Right ventricle myocardium superior (tissue), 1 donor: Measurements from ENCODE around the gene EYA2. TPM values are rescaled to one million over a fixed set of nuclear protein-coding genes. Genes with fewer than 3 reads are reported as not detected.

ENCODE experiments used
- ATAC-seq: fragments of 200-7000 bp; cut with Tn5 transposase; one replicate; pipeline ENCODE4 v1.9.1; 2020; ENCODE audit warnings: mild to moderate bottlenecking; ENCODE audit not compliant: poor library complexity
- DNase-seq: peaks from one replicate; pipeline ENCODE4 v3.0.0-alpha.2; 2020
- intact Hi-C: fragments of 100-400 bp; cut with DNase I; formaldehyde crosslinking; loops from one replicate; pipeline ENCODE4 v1.11.2; 2022
- total RNA-seq: library from RNA; stranded (reverse); fragmentation: NEBNext Ultra II Directional; extraction: Animal tissue kit (Norgen Biotek cat#: 25700); gene quantifications from one replicate; pipeline ENCODE4 v1.2.1, GENCODE V29; 2021
- donor health status: DM: no; HTN: yes; CAD: no; lungs with severe emphysema.

Gene EYA2
- total RNA-seq, 1 donor from 2014 or later, result 0.65 TPM

DNA sequence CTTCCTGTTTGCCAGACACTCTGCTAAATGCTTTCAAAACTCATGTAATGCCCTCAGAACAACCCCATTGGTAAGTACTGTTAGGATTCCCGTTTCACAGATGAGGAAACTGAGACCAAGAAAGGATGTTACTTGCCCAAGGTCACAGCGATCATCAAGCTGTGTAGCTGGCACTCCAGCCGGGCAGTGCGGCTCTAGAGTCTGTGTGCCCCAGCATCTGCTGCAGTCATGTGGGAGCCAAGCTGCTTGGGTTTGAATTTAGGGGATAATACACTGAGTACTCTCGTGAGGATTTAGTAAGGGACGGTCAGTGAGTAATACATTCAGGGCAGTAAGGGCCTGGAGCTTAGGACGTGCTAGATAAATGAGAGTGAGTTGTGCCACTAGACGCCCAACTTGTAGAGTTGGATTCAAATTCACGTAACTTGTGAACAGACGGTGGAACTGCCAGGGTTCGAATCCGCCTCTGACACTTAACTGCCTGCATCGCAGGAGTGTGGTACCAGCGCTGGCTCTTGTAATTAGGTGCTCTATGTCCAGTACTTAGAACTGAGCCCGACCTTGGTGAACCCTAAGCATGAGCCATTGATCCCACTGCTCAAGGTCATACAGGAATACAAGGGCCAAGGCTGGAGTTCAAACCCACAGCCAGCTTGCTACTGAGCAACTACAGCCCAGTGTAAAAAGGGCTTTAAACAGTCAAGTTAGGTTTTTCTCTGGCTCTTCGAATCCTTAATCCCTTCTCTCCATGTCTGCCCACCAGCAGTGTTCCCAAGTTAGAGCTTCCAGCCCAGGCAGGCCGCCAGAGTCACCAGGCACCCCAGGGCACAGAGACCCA is 70.2 kb downstream of the EYA2 start:
- DNase-seq (no peak), ATAC-seq (no peak)
- intact Hi-C loops, result no loop called here

DNA sequence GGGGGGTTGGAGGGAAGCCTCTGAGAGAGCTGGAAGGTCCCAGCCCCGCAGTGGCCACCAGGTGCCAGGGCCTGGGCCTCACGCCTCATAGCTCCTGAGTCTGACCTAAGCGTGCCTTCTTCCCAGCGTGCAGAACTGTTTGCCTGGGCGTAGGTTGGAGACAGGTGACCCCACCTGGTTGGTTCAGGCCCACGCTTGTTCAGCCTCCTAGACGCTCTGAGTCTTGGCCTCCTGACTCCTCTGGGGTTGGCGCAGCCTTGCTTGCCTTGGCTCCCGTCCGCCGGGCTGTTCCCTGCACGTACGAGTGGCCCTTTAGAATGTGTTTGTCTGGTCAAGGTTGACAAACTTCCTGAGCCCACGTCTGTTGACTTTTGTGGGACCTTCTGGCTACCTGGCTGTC is 70.8 kb downstream of the EYA2 start:
- DNase-seq (no peak), ATAC-seq (no peak)
- intact Hi-C loops, result no loop called here

DNA sequence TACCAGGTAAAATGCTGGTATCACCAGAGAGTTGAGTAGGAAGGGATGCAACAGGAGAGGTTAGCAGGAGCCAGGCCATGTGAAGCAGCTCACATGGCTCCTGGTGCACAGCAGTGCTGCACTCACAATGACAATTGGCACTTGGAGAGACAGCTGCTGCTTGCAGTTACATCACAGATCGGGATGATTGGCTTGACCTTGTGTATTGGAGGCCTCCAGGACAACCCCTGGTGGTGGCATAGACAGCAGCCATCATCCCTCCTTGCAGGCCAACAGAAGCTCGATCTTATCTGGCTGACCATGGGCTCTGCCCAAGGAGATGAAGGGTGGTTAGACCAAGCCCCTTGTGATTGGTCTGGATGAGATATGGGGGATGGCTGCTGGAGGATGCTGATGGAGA is 73.0 kb downstream of the EYA2 start:
- DNase-seq, result no peak
- intact Hi-C loops, result no loop called here
- no peak for ATAC-seq

DNA sequence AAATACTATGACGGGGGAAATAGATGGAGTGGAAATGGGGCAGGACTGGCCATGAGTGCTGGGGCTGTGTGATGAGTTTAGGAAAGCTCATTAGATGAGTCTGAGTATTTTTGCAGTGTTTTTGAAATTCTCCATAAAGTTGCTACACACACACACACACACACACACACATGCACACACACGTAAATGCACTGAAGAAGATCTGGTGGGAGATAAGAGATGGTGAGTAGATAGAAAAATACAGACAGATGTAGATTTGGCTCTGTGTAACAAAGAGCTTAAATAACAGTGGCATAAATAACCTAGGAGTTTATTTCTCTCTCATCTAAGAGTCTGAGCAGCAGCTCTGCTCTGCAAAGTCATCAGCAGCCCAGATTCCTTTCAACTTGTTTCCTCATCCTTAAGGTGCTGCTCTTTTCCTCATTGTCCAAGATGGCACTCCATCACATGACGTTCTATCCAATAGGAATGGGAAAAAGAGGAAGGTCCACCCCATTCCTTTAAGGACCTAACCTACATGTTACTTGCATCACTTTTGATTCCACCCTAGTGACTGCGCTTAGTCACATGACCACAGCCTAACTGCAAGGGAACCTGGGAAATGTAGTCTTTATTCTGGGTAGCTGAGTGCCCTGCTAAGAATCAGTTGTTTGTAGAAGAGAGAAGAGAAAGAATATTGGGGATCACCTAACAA is 76.4 kb downstream of the EYA2 start:
- intact Hi-C loops, result no loop called here
- ATAC-seq, result no peak

DNA sequence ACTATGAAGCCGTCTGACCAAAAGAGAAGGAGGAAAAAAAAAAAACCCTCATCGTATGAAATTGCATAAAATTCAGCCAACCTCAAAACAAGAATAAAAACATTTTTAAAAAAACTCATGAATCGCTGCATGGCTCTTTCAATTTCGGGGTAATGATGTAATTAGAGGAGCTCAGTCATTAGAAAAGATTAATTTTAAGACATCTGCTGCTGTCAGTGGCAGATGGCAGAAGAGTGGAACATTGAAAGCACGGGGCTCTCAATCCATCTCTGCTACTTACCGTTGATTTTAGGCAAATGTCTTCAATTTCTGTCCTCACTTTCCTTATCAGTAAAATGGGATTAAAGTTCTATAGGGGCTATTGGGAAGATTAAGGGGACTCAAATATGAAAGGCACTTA is 79.1 kb downstream of the EYA2 start:
- no peak for ATAC-seq
- no peak for DNase-seq
- intact Hi-C loops, result no loop called here

More for the DNA sequence above, 76.4 kb downstream of the EYA2 start:
- DNase-seq, result no peak

DNA sequence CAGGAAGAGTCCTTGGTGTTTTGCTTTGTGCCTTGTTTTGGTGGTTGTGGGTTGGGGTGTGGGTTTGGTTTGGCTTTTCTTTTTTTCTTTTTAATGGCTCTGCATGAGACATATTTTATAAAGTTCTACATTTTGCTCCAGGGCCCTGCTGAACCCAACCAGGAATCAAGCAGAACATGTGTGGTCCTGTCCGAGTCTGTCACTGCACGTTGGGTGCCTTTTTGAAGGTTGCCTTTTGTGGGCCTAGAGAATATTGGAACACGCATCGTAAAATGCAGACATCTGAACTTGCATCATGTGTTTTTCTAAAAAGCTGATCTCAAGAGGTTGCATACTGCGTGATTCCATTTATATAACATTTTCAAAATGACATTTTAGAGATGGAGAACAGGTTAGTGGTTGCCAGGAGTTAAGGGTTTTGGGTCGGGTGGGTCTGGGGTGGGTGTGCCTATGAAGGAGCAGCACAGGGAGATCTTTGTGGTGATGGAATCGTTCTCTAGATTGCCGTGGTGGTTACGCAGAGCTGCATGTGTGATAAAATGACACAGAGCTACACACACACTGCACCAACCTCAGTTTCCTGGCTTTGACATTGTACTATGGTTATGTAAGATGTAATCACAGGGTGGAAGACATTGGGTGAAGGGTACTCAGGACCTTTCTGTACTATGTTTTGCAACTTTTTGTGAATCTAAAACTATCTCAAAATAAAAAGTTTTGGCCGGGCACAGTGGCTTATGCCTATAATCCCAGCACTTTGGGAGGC is 80.2 kb downstream of the EYA2 start:
- DNase-seq (no peak), ATAC-seq (no peak)
- intact Hi-C loops, result no loop called here

DNA sequence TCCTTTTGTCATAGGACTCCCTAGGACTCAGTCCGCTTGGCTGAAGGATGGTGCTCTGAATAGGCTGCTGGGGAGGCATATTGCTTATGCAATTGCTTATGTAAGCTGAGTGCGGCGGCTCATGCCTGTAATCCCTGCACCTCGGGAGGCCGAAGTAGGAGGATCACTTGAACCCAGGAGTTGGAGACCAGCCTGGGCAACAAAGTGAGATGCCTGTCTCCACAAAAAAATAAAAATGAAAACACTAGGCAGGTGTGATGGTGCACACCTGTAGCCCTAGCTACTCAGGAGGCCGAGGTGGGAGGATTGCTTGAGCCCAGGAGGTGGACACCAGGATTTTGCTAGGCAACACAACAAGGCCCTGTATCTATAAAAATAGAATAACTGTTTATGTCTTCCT is 81.3 kb downstream of the EYA2 start:
- no peak for ATAC-seq
- no peak for DNase-seq
- intact Hi-C loops, result no loop called here

DNA sequence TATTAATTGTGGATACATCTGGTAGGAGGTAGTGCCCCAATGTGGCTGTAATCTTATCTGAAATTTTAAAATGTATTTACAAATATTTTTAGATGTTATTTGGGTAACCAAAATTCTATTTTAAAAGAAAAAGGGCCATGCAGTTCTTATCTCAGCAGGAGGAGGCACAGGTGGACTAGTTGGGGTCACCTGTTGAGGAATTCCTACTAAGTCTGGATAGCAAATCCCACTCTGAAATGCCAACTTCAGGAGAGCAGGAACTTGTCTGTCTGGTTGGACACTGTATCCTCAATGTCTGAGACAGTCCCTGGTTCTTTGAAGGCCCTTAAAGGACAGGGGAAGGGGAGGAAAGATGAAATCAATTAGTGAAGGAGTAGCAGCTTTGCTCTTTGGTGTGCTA is 82.6 kb downstream of the EYA2 start:
- intact Hi-C loops, result no loop called here
- no peak for ATAC-seq
- no peak for DNase-seq

DNA sequence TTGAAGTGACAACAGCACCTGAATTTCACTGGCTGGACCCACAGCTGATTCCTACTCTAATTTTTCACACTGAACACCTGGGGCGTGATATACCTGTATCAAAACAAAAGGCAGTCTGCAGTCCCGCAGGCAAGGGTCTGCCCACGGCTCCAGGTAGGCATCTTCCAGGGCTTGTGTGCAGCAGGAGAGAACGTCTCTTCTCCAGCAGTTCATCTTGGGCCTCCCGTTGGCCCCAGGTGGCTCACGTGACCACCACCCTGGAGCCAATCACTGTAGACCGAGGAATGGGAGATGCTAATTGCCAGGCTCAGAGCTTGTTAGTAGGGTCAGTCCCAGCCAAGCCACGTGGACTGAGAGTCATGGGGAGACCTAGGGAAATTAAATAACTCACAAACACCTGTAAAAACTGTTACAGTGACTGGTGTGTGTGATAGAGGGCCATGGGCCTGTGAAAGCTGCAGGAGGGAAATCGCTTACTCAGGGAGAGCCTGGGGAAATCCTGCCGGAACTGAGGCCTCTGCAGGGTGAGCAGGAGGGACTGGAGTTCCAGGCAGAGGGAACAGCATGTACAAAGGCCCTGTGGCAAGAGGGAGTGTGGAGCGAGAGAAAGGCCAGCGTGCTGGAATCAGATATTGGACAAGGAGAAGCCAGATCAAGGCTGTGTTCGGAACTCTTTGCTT is 83.4 kb downstream of the EYA2 start:
- DNase-seq, result no peak
- ATAC-seq, result no peak
- intact Hi-C loops, result no loop called here

DNA sequence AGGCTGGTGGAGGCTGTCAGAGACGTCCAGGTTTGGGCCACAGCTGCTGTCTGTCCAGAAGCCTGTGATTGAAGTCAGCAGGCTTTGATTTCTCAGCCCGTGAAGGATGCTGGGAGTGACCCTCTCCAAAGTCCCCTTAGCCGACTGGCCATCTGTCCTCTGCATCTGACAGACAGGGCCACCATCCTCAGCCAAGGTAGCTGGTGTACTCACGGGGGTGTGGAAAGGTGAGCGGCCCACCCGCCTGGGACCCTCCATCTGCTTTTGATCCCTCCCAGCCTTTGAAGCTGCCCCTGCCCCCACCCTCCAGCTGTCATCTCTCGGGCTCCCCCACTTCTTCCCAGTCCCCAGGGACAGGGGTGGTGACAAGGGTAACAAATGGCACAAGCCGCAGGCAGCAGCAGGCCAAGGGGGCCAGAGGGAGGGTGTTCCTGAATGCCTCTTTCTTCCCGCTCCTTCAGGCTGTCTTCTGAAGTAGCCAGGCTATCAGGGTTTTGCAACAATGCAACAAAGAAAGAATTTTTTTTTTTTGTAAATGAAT is 84.4 kb downstream of the EYA2 start:
- intact Hi-C loops, result no loop called here
- ATAC-seq (peak; percentile 18), DNase-seq (peak; percentile 44)

DNA sequence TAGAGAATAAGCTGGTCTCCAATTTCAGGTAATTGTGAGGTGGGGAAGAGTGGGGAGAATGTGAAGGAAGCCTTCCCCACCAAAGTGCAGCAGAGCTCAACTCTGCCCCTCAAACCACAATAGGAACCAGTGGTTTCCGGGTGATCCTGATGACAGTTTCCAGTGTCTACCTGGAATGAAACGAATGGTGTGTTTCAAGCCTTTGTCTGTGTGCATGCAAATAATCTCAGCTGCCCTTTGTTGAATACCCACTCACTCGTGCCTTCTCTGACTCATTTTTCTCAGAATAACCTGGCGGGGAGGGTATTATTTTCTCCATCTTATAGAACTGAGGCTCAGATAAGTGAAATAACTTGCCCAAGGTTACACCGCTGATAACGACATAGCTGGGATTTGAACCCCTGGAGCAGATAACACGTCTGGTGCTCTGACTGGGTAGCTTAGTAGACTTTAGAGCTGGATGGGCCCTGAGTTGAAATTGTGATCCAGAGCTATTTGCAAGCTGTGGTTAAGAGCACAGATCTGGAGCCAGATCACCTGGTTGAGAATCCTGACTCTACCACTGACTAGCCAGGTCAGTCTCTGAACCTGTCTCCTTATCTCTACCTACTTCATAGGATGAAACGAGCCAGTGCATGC is 85.1 kb downstream of the EYA2 start:
- ATAC-seq (no peak), DNase-seq (no peak)
- intact Hi-C loops, result no loop called here

DNA sequence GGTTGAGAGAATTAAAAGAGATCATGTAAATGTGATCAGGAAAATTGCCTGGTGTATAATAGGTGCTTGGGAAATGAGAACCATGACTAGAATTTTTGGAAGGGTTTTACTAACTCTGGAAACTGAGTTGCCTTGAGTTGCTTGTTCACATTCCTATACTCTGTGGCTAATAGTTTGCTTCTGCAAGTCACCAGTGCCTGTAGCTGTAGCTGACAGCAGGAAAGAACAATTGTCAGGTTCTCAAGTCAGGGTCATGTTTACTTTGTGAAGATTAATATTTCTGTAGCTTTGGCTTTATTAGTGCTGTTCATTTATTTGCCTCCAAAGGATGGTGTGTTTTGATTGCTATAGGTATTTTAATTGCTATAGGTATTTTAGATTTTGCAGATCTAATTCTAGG is 86.5 kb downstream of the EYA2 start:
- ATAC-seq (no peak), DNase-seq (no peak)
- intact Hi-C loops, result no loop called here

DNA sequence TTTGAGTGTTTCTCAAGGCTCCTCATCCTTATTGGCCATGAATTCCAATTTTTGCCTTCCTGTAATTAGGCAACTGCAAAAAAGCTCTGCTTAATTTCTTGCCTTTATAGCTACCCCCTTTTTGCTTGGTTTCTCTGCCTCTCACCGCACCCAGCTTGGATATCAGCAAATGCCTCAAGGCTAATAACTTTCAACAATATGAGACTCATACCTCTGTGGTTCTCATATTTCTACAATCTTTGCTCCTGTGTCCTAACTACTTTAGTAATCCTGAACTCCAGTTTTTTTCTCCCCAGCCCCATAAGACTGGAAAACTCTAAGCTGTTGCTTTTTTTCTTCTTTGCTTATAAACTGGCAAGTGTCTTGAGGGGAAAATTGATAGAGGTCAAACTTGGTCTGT is 88.8 kb downstream of the EYA2 start:
- intact Hi-C loops, result no loop called here
- ATAC-seq (no peak), DNase-seq (no peak)

DNA sequence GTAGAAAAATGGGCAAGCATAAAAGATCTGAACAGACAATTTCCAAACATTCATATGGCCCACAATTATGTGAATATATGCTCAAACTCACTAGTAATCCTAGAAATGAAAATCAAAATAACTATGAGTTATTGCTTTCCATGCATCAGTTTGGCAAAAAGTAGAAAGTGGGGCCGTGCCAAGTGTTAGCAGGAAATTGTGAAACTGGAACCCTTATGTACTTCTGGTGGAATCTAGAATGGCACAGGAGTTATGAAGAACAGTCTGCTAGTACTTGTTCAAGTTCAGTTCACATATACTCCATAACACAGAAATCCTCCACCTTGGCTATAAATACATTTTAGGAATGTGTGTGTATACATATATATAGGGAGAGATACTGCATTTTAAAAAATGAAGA is 89.8 kb downstream of the EYA2 start:
- intact Hi-C loops, result no loop called here
- no peak for DNase-seq
- no peak for ATAC-seq

DNA sequence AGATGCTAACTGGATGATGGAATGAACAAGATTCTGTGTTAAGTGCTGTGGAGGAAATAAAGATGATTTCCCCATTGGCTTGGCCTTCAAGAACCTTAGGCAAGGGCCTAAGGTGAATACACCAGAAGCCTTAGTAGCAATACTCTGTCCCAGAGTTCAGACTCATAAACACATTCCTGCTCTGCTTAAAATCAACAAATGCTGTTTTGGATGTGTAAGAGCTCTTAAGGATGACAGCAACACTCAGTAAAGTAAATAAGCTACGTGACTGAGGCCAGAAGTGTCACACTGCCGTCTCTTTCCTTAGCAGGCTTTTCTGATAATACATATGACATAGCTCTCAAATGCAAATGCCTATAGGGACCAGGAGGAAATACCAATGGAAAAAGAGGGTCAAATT is 90.6 kb downstream of the EYA2 start:
- ATAC-seq (no peak), DNase-seq (no peak)
- intact Hi-C loops, result no loop called here

DNA sequence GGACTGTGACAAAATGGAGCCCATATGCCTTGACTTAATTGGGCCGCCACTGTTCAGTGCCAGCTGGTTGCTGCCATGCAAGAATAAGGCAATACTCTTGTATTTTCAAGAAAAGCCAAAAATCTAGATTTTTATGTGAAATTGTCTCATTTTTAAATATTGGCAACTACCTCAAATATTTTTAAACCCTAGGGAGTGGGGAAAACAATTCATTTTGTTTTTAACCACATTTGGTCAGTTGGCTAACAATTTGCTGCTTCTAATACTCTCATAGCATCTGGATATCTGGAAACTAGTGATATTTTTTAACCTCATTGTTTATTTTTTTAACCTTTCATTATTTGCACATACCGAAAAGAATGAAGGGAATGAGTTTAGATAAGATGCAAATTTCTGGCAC is 91.0 kb downstream of the EYA2 start:
- ATAC-seq (no peak), DNase-seq (no peak)
- intact Hi-C loops, result no loop called here

DNA sequence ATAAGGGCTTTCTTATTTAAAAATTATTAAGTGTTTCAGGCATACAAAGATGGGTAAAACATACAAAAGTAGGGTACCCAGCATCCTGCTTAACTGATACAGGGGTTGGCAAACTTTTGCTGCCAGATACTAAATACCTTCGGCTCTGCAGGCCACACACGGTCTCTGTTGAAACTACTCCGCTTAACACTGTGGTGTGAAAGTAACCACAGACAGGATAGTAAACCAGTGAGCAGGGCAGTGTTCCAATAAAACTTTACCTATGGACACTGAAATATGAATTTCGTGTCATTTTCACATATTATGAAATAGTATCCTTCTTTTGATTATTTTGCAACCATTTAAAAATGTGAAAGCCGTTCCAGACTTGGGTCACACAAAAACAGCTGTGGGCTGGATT is 92.4 kb downstream of the EYA2 start:
- intact Hi-C loops, result no loop called here

DNA sequence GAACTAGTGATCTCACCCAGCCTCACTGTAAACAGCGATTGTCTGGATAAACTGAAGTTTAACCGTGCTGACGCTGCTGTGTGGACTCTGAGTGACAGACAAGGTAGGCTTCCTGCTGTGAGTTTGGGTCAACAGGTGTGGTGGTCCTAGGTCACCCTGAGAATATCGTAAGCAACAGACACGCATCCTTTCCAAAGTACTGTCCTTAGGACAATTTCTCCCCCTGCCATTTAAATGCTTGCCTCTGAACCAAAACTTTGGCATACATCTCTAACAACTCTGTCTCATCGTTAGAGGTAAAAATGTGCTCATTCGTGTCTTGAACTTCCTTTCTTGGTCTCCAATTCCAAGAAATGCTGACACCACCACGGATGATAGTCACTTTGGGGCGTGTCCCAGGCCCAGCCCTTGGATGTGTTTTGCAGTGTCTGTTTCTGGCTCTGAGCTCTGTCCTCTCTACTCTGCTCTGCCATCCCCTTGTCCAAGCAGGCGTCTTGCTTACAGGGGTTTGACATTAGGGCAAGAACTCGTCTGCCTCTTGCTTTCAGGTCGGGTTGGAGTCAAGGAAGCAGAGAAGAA is 95.5 kb downstream of the EYA2 start:
- ATAC-seq, result no peak
- DNase-seq, result no peak
- intact Hi-C loops, result no loop called here

More for the DNA sequence above, 92.4 kb downstream of the EYA2 start:
- ATAC-seq, result no peak
- no peak for DNase-seq
